Smooth muscle cell (in vitro differentiated cells): ENCODE data around the gene GAP43. TPM values are rescaled to one million over a fixed set of nuclear protein-coding genes. Genes with fewer than 3 reads are reported as not detected.
A peak's percentile ranks its signal among the peaks of the same experiment; 100 is the strongest.

Source experiments
- DNase-seq: peaks from one replicate; lab custom pipeline; 2025; ENCODE audit not compliant: unreplicated experiment; lab: John Stamatoyannopoulos, UW
- H2AFZ ChIP-seq: fragments of 200-600 bp; sonication (generic); 2 replicates; pipeline ENCODE4 v1.6.0; 2016; ENCODE audit warnings: antibody characterized with exemption, low read depth, mild to moderate bottlenecking
- H3F3A ChIP-seq: fragments of 200-600 bp; sonication (generic); 2 replicates; pipeline ENCODE4 v1.6.0; 2017; ENCODE audit warnings: antibody characterized with exemption, low read depth
- H3K27ac ChIP-seq: fragments of 200-600 bp; sonication (generic); 2 replicates; pipeline ENCODE4 v1.5.1; 2016; ENCODE audit warnings: low read depth, mild to moderate bottlenecking
- H3K27me3 ChIP-seq: fragments of 200-600 bp; sonication (generic); 2 replicates; pipeline ENCODE4 v1.6.1; 2016; ENCODE audit warnings: low read depth, mild to moderate bottlenecking
- H3K36me3 ChIP-seq: fragments of 200-600 bp; sonication (generic); 2 replicates; pipeline ENCODE4 v1.5.1; 2016; ENCODE audit warnings: low read depth
- H3K4me1 ChIP-seq: fragments of 200-600 bp; sonication (generic); 2 replicates; pipeline ENCODE4 v1.5.1; 2016; ENCODE audit warnings: low read depth
- H3K4me2 ChIP-seq: fragments of 200-600 bp; sonication (generic); 2 replicates; pipeline ENCODE4 v1.6.0; 2016; ENCODE audit warnings: mild to moderate bottlenecking
- H3K4me3 ChIP-seq: fragments of 200-600 bp; sonication (generic); 2 replicates; pipeline ENCODE4 v1.5.1; 2016; ENCODE audit warnings: mild to moderate bottlenecking
- H3K79me2 ChIP-seq: fragments of 200-600 bp; sonication (generic); 2 replicates; pipeline ENCODE4 v1.6.0; 2016; ENCODE audit warnings: low read depth, mild to moderate bottlenecking
- H3K9ac ChIP-seq: fragments of 200-600 bp; sonication (generic); 2 replicates; pipeline ENCODE4 v1.6.0; 2016; ENCODE audit warnings: low read depth
- H3K9me3 ChIP-seq: fragments of 200-600 bp; sonication (generic); replicated peaks from 2 replicates; pipeline ENCODE4 v1.5.1; 2016; ENCODE audit warnings: low read depth
- H4K20me1 ChIP-seq: fragments of 200-600 bp; sonication (generic); 2 replicates; pipeline ENCODE4 v1.6.0; 2016; ENCODE audit warnings: low read depth
- WGBS: methylation state at CpG from one replicate; pipeline ENCODE4 v1.1.7; 2016; ENCODE audit warnings: low lambda C conversion rate; 5-methylcytosine and 5-hydroxymethylcytosine counted together
- polyA plus RNA-seq: library from polyadenylated mRNA; unstranded; fragments of >200 nt; fragmentation: Nextera tagmentation; extraction: Ambion mirVana; gene quantifications from 2 replicates; pipeline ENCODE4 v1.2.1, GENCODE V29; 2016
- total RNA-seq: library from RNA; depleted of rRNA; stranded (reverse); fragments of >200 nt; gene quantifications from 2 replicates; pipeline ENCODE4 v1.2.3, GENCODE V29; 2014
- TF ChIP-seq, protein P1 (sequence below): fragments of 200-600 bp; sonication (generic); IDR thresholded peaks from 2 replicates; pipeline ENCODE4 v1.5.1; 2017; ENCODE audit warnings: borderline replicate concordance, mild to moderate bottlenecking, antibody characterized with exemption; ENCODE audit not compliant: insufficient read depth, poor library complexity, severe bottlenecking

The GAP43 gene
- total and polyA plus RNA-seq, 2 experiments from 2014 or later, result 5.3 to 11.7 TPM

DNA sequence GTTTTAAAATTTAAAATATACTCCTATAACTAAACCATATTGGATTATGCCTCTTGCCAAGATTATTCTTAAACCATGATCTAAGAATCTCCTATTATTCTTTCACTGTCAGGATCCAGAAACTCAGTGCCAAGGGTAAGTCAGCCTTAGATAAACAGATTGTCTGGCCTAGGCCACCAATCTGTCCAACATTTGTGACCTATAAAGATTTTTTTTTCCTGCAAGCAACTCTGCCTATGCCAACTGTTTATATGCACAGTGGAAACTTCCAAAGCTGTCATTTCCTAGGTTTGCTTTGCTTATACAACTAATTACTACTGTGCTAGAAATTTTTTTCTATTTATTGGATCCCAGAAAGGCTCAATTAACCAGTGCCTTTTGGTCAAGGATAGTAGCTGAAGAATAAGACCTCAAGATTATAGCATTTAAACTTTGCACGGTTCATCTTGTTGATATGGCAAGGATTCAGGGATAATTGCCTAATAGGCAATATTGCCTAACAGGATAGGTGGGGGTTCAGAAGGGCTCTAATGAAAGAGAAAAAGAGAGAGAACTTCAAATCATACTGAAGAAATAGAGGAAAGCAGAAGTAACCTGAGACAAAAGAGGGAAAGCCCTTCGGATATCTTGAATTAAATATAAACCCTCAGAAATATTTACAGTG is 22.8 kb downstream of the GAP43 start:
- Histone ChIP-seq H2AFZ (no peak overlapping the region), H3K79me2 (no peaks in the 10 kb centered on the region), H3K36me3 (no peaks in the 10 kb centered on the region), H3K4me2 (no peak overlapping the region), H3K9ac (no peak overlapping the region), H3K9me3 (no peaks in the 10 kb centered on the region), H3K27me3 (no peaks in the 10 kb centered on the region), H3F3A (no peaks in the 10 kb centered on the region), H3K4me1 (peaks cover 5% of the 10 kb centered on the region), H3K27ac (no peak overlapping the region), H4K20me1 (no peaks in the 10 kb centered on the region), H3K4me3 (no peak overlapping the region)
- no peak for DNase-seq
- TF ChIP-seq, protein P1, sequence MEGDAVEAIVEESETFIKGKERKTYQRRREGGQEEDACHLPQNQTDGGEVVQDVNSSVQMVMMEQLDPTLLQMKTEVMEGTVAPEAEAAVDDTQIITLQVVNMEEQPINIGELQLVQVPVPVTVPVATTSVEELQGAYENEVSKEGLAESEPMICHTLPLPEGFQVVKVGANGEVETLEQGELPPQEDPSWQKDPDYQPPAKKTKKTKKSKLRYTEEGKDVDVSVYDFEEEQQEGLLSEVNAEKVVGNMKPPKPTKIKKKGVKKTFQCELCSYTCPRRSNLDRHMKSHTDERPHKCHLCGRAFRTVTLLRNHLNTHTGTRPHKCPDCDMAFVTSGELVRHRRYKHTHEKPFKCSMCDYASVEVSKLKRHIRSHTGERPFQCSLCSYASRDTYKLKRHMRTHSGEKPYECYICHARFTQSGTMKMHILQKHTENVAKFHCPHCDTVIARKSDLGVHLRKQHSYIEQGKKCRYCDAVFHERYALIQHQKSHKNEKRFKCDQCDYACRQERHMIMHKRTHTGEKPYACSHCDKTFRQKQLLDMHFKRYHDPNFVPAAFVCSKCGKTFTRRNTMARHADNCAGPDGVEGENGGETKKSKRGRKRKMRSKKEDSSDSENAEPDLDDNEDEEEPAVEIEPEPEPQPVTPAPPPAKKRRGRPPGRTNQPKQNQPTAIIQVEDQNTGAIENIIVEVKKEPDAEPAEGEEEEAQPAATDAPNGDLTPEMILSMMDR, result no peak
- WGBS, result 90% methylated on average over 2 of the region's 2 CpGs

DNA sequence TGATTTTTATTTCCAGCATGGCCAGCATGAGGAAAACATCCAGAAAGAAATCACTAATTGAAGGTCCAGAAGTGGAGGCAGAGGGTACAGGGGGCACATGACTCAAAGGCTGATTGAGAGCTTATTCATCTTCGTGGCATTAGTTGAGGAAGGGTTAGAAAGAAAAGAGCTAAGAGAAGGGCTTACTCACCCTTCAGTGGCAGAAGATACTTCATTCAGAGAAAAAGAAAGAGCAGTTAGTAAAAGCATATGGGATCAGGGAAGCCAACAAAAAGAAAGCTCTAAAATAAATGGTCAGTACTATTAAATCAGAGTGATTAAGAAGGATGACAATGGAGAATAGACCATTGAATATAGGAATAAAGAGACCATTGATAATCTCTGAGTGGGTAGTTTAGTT is 25.2 kb downstream of the GAP43 start:
- TF ChIP-seq, protein P1, result no peak
- no peaks in the 10 kb centered on the region for H3K27me3 ChIP-seq
- no peaks in the 10 kb centered on the region for H3K79me2 ChIP-seq
- no peak overlapping the region for H3K27ac ChIP-seq
- H3K4me2 ChIP-seq, result peak overlapping the region; percentile 1
- no peak overlapping the region for H3K9ac ChIP-seq
- H4K20me1 ChIP-seq, result no peaks in the 10 kb centered on the region
- WGBS, result 55% methylated on average over 1 of the region's 1 CpG
- no peaks in the 10 kb centered on the region for H3K9me3 ChIP-seq
- H3K4me1 ChIP-seq, result peaks cover 5% of the 10 kb centered on the region
- no peak overlapping the region for H3K4me3 ChIP-seq
- no peaks in the 10 kb centered on the region for H3K36me3 ChIP-seq
- H3F3A ChIP-seq, result no peaks in the 10 kb centered on the region
- no peak for DNase-seq
- H2AFZ ChIP-seq, result no peak overlapping the region

DNA sequence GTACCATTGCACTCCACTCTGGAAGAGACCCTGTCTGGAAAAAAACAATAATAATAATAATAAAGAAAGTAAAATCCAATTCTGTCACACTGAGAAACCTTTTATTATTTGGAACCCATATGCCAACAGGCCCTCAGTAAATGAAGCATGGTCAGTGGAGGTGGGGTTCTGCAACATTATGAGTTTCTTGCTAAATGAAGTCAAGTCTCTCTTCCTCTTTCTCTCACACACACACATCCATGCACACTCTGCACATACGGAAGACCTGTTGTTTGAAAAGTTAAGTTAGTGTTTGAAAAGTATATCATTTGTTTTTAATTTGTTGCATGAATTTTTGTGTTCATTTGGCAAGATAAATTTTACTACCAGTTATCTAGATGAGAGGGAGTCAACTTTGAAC is 27.8 kb downstream of the GAP43 start:
- TF ChIP-seq, protein P1, result no peak
- Histone ChIP-seq H2AFZ (no peak overlapping the region), H3K4me1 (no peaks in the 10 kb centered on the region), H3K79me2 (no peaks in the 10 kb centered on the region), H3K9me3 (no peaks in the 10 kb centered on the region), H3K27me3 (no peaks in the 10 kb centered on the region), H3K4me2 (no peak overlapping the region), H3K9ac (no peak overlapping the region), H3K4me3 (no peak overlapping the region), H3K36me3 (no peaks in the 10 kb centered on the region), H3F3A (no peaks in the 10 kb centered on the region), H3K27ac (no peak overlapping the region), H4K20me1 (no peaks in the 10 kb centered on the region)
- no peak for DNase-seq
- 98% methylated on average over 1 of the region's 1 CpG for WGBS

DNA sequence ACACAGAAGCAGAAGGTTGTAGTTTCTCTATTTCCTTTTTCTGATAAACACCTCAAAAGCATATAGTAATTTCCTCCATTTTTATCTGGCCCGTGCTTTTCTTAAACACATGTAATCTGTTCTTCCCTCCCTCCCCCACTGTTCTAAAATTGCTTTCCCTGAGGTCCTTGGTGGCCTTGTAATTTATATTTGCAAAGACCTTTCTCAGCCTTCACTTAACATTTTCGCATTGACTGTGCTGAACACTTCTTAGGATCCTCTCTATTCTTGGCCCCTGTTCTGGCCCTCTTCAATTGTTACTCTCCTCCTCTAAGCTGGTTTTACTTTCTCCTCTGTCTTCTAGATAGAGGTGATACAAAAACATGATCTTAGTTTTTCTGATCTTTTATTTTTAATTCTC is 28.3 kb downstream of the GAP43 start:
- Histone ChIP-seq H3K79me2 (no peaks in the 10 kb centered on the region), H3K36me3 (no peaks in the 10 kb centered on the region), H3K27ac (no peak overlapping the region), H3F3A (no peaks in the 10 kb centered on the region), H3K4me1 (no peaks in the 10 kb centered on the region), H3K27me3 (no peaks in the 10 kb centered on the region), H2AFZ (no peak overlapping the region), H3K9me3 (no peaks in the 10 kb centered on the region), H3K4me3 (no peak overlapping the region), H4K20me1 (no peaks in the 10 kb centered on the region), H3K9ac (no peak overlapping the region), H3K4me2 (no peak overlapping the region)
- no peak for DNase-seq
- WGBS, result 90% methylated on average over 2 of the region's 2 CpGs
- TF ChIP-seq, protein P1, result no peak
